AG09319 (cell line): ENCODE measurements around the gene ASB13.

Experiments
- DNase-seq: peaks from one replicate; pipeline ENCODE4 v3.0.0-alpha.2; 2010; ENCODE audit warnings: low read depth; ENCODE audit errors: extremely low read depth
- CTCF ChIP-seq: IDR thresholded peaks from 2 replicates; pipeline ENCODE4 v1.5.1; 2011; ENCODE audit warnings: low read depth, mild to moderate bottlenecking, inconsistent platforms, low read length, moderate library complexity

ASB13 gene

GRCh38 chr10:5645944-5646617 lies 20.3 kb downstream of the ASB13 start:
- TF ChIP-seq CTCF: no peak
- DNase-seq: no peak

- no peak for TF ChIP-seq CTCF
Measured at GRCh38 chr10:5645375-5645774, 21.0 kb downstream of the ASB13 start.

GRCh38 chr10:5644930-5645329 lies 21.5 kb downstream of the ASB13 start:
- no peak for TF ChIP-seq CTCF
- DNase-seq: no peak

More at GRCh38 chr10:5645375-5645774, 21.0 kb downstream of the ASB13 start:
- DNase-seq: no peak

- DNase-seq: no peak
- TF ChIP-seq CTCF: no peak
Measured at GRCh38 chr10:5643346-5644067, 22.9 kb downstream of the ASB13 start.

GRCh38 chr10:5641501-5641900 lies 24.9 kb downstream of the ASB13 start:
- no peak for TF ChIP-seq CTCF
- no peak for DNase-seq

GRCh38 chr10:5640501-5640900 lies 25.9 kb downstream of the ASB13 start:
- DNase-seq: no peak
- no peak for TF ChIP-seq CTCF

GRCh38 chr10:5640036-5640435 lies 26.4 kb downstream of the ASB13 start:
- TF ChIP-seq CTCF: no peak
- DNase-seq: no peak
